Cardiac muscle cell (in vitro differentiated cells and primary cell): ENCODE results near the gene FXYD7. TPM values are rescaled to one million over a fixed set of nuclear protein-coding genes. Genes with fewer than 3 reads are reported as not detected.

ENCODE experiments used
- DNase-seq, 2 donors: peaks; one replicate each; pipeline versions ENCODE4 v3.0.0 to v3.0.0-alpha.2; 2010 to 2017; ENCODE audit warnings: low read depth in 1 of 2, low spot score in 1 of 2
- H3K27ac ChIP-seq: fragments of 200-600 bp; sonication (generic); 2 replicates; pipeline ENCODE4 v1.5.1; 2016
- H3K27me3 ChIP-seq: fragments of 200-600 bp; sonication (generic); 2 replicates; pipeline ENCODE4 v1.6.0; 2016; ENCODE audit warnings: control low read depth
- H3K36me3 ChIP-seq: fragments of 200-600 bp; sonication (generic); 2 replicates; pipeline ENCODE4 v1.5.1; 2016; ENCODE audit warnings: control low read depth
- H3K4me1 ChIP-seq: fragments of 200-600 bp; sonication (generic); 2 replicates; pipeline ENCODE4 v1.8.1; 2017; ENCODE audit warnings: low read depth, mild to moderate bottlenecking, mixed run types
- H3K4me3 ChIP-seq: fragments of 200-600 bp; sonication (generic); 2 replicates; pipeline ENCODE4 v1.5.1; 2016; ENCODE audit warnings: mild to moderate bottlenecking
- H3K9me3 ChIP-seq: fragments of 200-600 bp; sonication (generic); 2 replicates; pipeline ENCODE4 v1.5.1; 2017; ENCODE audit warnings: low read depth, mild to moderate bottlenecking, control low read depth
- polyA plus RNA-seq: library from polyadenylated mRNA; unstranded; fragments of >200 nt; fragmentation: Nextera tagmentation; extraction: Ambion mirVana; gene quantifications from 2 replicates; pipeline ENCODE4 v1.2.1, GENCODE V29; 2016
- total RNA-seq: library from RNA; depleted of rRNA; stranded (reverse); fragments of >200 nt; gene quantifications from 2 replicates; pipeline ENCODE4 v1.2.3, GENCODE V29; 2016
- TF ChIP-seq, protein P1 (sequence below): IDR thresholded peaks from 2 replicates; pipeline ENCODE4 v1.5.1; 2012; ENCODE audit warnings: low read depth, mild to moderate bottlenecking, low read length

The FXYD7 gene
- total and polyA plus RNA-seq, 2 experiments from 2014 or later = 2.6 to 3.5 TPM

DNA sequence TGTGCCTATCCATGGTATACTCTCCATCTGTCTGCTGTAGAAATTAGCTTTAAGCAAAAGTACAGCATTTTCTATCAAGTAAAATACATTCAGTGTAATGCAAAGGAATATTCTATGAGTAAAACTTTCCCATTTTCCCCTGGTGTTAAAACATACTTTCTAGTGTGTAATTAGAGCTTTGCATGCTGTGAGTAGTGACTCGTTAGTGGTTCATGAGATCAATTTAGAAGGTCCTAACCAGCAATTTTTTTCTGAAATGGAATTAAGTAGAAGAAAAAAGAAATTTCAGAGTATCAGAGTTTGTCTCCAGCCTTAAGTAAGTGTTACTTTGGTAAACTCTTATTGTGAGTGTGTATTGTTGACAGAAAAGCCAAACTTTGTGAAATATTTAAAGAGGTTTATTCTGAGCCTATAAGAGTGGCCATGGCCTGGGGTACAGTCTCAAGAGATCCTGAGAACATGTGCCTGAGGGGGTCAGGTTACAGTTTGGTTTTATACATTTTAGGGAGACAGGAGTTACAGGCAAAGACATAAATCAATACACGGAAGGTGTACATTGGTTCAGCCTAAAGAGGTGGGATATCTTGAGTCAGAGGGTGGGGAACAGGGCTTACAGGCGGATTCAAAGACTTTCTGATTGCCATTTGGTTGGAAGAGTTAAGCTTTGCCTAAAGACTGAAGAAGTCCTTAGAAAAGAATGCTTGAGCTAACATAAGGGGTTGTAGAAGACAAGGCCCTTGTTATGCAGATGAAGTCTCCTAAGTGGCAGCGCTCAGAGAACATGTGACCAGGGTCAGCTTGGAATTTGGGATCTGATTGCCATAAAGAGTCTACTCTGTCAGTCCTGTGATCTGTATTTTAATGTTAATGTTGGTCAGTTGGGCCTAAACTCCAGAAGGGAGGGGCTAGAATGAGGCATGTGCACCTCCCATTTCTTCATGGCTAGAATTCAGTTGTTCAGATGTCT lies 60.0 kb downstream of the FXYD7 start:
- H3K36me3 ChIP-seq = no peaks in the 10 kb centered on the region
- TF ChIP-seq, protein P1, sequence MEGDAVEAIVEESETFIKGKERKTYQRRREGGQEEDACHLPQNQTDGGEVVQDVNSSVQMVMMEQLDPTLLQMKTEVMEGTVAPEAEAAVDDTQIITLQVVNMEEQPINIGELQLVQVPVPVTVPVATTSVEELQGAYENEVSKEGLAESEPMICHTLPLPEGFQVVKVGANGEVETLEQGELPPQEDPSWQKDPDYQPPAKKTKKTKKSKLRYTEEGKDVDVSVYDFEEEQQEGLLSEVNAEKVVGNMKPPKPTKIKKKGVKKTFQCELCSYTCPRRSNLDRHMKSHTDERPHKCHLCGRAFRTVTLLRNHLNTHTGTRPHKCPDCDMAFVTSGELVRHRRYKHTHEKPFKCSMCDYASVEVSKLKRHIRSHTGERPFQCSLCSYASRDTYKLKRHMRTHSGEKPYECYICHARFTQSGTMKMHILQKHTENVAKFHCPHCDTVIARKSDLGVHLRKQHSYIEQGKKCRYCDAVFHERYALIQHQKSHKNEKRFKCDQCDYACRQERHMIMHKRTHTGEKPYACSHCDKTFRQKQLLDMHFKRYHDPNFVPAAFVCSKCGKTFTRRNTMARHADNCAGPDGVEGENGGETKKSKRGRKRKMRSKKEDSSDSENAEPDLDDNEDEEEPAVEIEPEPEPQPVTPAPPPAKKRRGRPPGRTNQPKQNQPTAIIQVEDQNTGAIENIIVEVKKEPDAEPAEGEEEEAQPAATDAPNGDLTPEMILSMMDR = no peak
- no peaks in the 10 kb centered on the region for H3K9me3 ChIP-seq
- no peaks in the 10 kb centered on the region for H3K27me3 ChIP-seq
- H3K4me3 ChIP-seq = no peak overlapping the region
- peak overlapping the region; percentile 52 for H3K27ac ChIP-seq
- peaks cover 15% of the 10 kb centered on the region for H3K4me1 ChIP-seq
- DNase-seq = peak in 1 of 2 donors; percentile 35

Other genes starting within 250 kb of the FXYD7 start
- 4.6 and 4.7 TPM in 2 replicates for gene ZNF30, start 216.4 kb upstream of the FXYD7 start, total RNA-seq
- gene ZNF30, start 216.4 kb upstream of the FXYD7 start, polyA plus RNA-seq = 4.1 and 7.8 TPM in 2 replicates
- 8.9 and 14.0 TPM in 2 replicates for gene ZNF792, start 179.0 kb upstream of the FXYD7 start, total RNA-seq
- 2.6 and 4.6 TPM in 2 replicates for gene ZNF792, start 179.0 kb upstream of the FXYD7 start, polyA plus RNA-seq
- 68.8 and 113 TPM in 2 replicates for gene GRAMD1A, start 142.9 kb upstream of the FXYD7 start, total RNA-seq
- 84.6 and 127 TPM in 2 replicates for gene GRAMD1A, start 142.9 kb upstream of the FXYD7 start, polyA plus RNA-seq
- 1.2 and 4.2 TPM in 2 replicates for gene SCN1B, start 112.8 kb upstream of the FXYD7 start, total RNA-seq
- 1.6 and 2.2 TPM in 2 replicates for gene SCN1B, start 112.8 kb upstream of the FXYD7 start, polyA plus RNA-seq
- gene HPN, start 101.5 kb upstream of the FXYD7 start, total RNA-seq = 12.9 and 36.2 TPM in 2 replicates
- 21.3 and 43.7 TPM in 2 replicates for gene HPN, start 101.5 kb upstream of the FXYD7 start, polyA plus RNA-seq
- not detected in 2 replicates for gene FXYD3, start 27.4 kb upstream of the FXYD7 start, total RNA-seq
- 0.35 TPM in 1 of 2 replicates, not detected in the other for gene FXYD3, start 27.4 kb upstream of the FXYD7 start, polyA plus RNA-seq
- 42.0 and 45.5 TPM in 2 replicates for gene LGI4, start 8.2 kb upstream of the FXYD7 start, total RNA-seq
- gene LGI4, start 8.2 kb upstream of the FXYD7 start, polyA plus RNA-seq = 26.7 and 27.5 TPM in 2 replicates
- 105 and 154 TPM in 2 replicates for gene FXYD1, start 4.4 kb upstream of the FXYD7 start, total RNA-seq
- 268 and 314 TPM in 2 replicates for gene FXYD1, start 4.4 kb upstream of the FXYD7 start, polyA plus RNA-seq
- gene FXYD5, start 11.5 kb downstream of the FXYD7 start, total RNA-seq = 12.2 and 14.5 TPM in 2 replicates
- gene FXYD5, start 11.5 kb downstream of the FXYD7 start, polyA plus RNA-seq = 11.3 and 19.3 TPM in 2 replicates
- not detected in 2 replicates for gene FAM187B, start 85.5 kb downstream of the FXYD7 start, total RNA-seq
- not detected in 2 replicates for gene FAM187B, start 85.5 kb downstream of the FXYD7 start, polyA plus RNA-seq
- 40.1 and 63.6 TPM in 2 replicates for gene LSR, start 105.7 kb downstream of the FXYD7 start, total RNA-seq
- gene LSR, start 105.7 kb downstream of the FXYD7 start, polyA plus RNA-seq = 77.0 and 91.9 TPM in 2 replicates
- gene USF2, start 125.7 kb downstream of the FXYD7 start, total RNA-seq = 210 and 235 TPM in 2 replicates
- 27.9 and 31.7 TPM in 2 replicates for gene USF2, start 125.7 kb downstream of the FXYD7 start, polyA plus RNA-seq
- gene HAMP, start 139.3 kb downstream of the FXYD7 start, total RNA-seq = 2.5 and 3.7 TPM in 2 replicates
- gene HAMP, start 139.3 kb downstream of the FXYD7 start, polyA plus RNA-seq = 10.6 and 25.6 TPM in 2 replicates
- gene MAG, start 148.9 kb downstream of the FXYD7 start, total RNA-seq = 2.1 and 2.4 TPM in 2 replicates
- gene MAG, start 148.9 kb downstream of the FXYD7 start, polyA plus RNA-seq = 1.2 and 1.3 TPM in 2 replicates
- 0.28 and 0.51 TPM in 2 replicates for gene CD22, start 185.9 kb downstream of the FXYD7 start, total RNA-seq
- gene CD22, start 185.9 kb downstream of the FXYD7 start, polyA plus RNA-seq = 0.50 TPM in 1 of 2 replicates, not detected in the other
- gene FFAR1, start 204.6 kb downstream of the FXYD7 start, total RNA-seq = not detected in 2 replicates
- gene FFAR1, start 204.6 kb downstream of the FXYD7 start, polyA plus RNA-seq = 0.11 TPM in 1 of 2 replicates, not detected in the other
- 0.21 TPM in 1 of 2 replicates, not detected in the other for gene FFAR3, start 215.2 kb downstream of the FXYD7 start, total RNA-seq
- not detected in 2 replicates for gene FFAR3, start 215.2 kb downstream of the FXYD7 start, polyA plus RNA-seq
- gene GPR42, start 227.8 kb downstream of the FXYD7 start, total RNA-seq = 0.33 and 0.42 TPM in 2 replicates
- gene GPR42, start 227.8 kb downstream of the FXYD7 start, polyA plus RNA-seq = 0.32 TPM in 1 of 2 replicates, not detected in the other